ENCODE data around the gene IMPA2.

GRCh38 chr18:11948852-11949523 is 32.3 kb upstream of the IMPA2 start:
- no peak for TF ChIP-seq ZNF791 (tag by site-specific recombination; IDR thresholded peaks at IDR 0.05)
- TF ChIP-seq, protein P1, sequence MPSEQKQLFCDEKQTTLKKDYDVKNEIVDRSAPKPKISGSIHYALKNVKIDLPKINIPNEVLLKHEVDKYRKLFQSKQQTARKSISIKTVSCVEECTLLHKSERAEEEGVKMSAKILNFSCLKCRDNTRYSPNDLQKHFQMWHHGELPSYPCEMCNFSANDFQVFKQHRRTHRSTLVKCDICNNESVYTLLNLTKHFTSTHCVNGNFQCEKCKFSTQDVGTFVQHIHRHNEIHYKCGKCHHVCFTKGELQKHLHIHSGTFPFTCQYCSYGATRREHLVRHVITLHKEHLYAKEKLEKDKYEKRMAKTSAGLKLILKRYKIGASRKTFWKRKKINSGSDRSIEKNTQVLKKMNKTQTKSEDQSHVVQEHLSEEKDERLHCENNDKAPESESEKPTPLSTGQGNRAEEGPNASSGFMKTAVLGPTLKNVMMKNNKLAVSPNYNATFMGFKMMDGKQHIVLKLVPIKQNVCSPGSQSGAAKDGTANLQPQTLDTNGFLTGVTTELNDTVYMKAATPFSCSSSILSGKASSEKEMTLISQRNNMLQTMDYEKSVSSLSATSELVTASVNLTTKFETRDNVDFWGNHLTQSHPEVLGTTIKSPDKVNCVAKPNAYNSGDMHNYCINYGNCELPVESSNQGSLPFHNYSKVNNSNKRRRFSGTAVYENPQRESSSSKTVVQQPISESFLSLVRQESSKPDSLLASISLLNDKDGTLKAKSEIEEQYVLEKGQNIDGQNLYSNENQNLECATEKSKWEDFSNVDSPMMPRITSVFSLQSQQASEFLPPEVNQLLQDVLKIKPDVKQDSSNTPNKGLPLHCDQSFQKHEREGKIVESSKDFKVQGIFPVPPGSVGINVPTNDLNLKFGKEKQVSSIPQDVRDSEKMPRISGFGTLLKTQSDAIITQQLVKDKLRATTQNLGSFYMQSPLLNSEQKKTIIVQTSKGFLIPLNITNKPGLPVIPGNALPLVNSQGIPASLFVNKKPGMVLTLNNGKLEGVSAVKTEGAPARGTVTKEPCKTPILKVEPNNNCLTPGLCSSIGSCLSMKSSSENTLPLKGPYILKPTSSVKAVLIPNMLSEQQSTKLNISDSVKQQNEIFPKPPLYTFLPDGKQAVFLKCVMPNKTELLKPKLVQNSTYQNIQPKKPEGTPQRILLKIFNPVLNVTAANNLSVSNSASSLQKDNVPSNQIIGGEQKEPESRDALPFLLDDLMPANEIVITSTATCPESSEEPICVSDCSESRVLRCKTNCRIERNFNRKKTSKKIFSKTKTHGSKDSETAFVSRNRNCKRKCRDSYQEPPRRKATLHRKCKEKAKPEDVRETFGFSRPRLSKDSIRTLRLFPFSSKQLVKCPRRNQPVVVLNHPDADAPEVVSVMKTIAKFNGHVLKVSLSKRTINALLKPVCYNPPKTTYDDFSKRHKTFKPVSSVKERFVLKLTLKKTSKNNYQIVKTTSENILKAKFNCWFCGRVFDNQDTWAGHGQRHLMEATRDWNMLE (tag by site-specific recombination; conservative IDR thresholded peaks at IDR 0.05; ENCODE audit: low read depth), result no peak
- no peak for TF ChIP-seq ZFP69B (tag by site-specific recombination; IDR thresholded peaks at IDR 0.05)
- TF ChIP-seq ZNF114 (tag by site-specific recombination; IDR thresholded peaks at IDR 0.05), result no peak
- no peak for TF ChIP-seq PRDM10 (tag by site-specific recombination; IDR thresholded peaks at IDR 0.05)
- TF ChIP-seq EGR2 (tag by site-specific recombination; IDR thresholded peaks at IDR 0.05; ENCODE audit: low read depth), result no peak

All from HEK293 (cell line).